ENCODE measurements around the gene ZBTB25. TPM values are rescaled to one million over a fixed set of nuclear protein-coding genes. Genes with fewer than 3 reads are reported as not detected.
A peak's percentile ranks its signal among the peaks of the same experiment; 100 is the strongest.

Gene ZBTB25
- total and polyA plus RNA-seq, 8 donors, result 2.3 to 10.1 (median 3.6) TPM

- 69 to 82% (median 73%) methylated on average over 3 of the region's 3 CpGs for WGBS, 5 donors
- no peaks in the 10 kb centered on the region for H3K27me3 ChIP-seq
- DNase-seq, result no peak
- TF ChIP-seq POLR2AphosphoS5 (IDR thresholded peaks at IDR 0.05), result no peak
- TF ChIP-seq EP300 (IDR thresholded peaks at IDR 0.05), result no peak
- TF ChIP-seq, protein P1, sequence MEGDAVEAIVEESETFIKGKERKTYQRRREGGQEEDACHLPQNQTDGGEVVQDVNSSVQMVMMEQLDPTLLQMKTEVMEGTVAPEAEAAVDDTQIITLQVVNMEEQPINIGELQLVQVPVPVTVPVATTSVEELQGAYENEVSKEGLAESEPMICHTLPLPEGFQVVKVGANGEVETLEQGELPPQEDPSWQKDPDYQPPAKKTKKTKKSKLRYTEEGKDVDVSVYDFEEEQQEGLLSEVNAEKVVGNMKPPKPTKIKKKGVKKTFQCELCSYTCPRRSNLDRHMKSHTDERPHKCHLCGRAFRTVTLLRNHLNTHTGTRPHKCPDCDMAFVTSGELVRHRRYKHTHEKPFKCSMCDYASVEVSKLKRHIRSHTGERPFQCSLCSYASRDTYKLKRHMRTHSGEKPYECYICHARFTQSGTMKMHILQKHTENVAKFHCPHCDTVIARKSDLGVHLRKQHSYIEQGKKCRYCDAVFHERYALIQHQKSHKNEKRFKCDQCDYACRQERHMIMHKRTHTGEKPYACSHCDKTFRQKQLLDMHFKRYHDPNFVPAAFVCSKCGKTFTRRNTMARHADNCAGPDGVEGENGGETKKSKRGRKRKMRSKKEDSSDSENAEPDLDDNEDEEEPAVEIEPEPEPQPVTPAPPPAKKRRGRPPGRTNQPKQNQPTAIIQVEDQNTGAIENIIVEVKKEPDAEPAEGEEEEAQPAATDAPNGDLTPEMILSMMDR (IDR thresholded peaks at IDR 0.05), result no peak
- no peak for TF ChIP-seq POLR2A (IDR thresholded peaks at IDR 0.05)
- H3K4me1 ChIP-seq, result no peaks in the 10 kb centered on the region
- intact Hi-C loops (cut with DNase I; ENCODE audit: low total_unique reads), result no loop called here
- H3K4me3 ChIP-seq, result no peak overlapping the region
- H3K27ac ChIP-seq, result no peak overlapping the region
- H3K36me3 ChIP-seq, result peaks cover 49 to 100% (median 90%) of the 10 kb centered on the region in 4 donors
- H3K9me3 ChIP-seq, result no peaks in the 10 kb centered on the region
Measured at GRCh38 chr14:64416348-64416932, 87.2 kb downstream of the ZBTB25 start.

DNA sequence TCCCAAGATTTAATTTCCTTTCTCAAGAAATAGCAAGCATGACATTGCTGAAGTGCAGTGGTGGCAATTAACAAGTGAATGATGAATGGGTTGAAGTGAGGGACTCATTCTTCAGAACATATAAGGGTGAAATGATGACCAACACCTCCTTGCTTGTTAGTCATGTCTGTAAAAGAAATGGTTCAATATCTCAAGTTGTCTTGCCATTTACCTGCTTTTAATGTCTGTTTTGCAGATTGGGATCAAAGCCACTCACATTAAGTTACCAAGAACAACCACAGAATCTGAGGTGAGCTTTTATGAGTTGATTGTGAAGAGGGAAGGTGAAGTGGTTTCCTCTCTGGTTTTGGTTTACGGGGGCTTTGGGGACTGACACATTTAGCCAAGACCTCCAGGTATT, 91.4 kb downstream of the ZBTB25 start:
- TF ChIP-seq POLR2A (IDR thresholded peaks at IDR 0.05), result no peak
- TF ChIP-seq EP300 (IDR thresholded peaks at IDR 0.05), result no peak
- TF ChIP-seq POLR2AphosphoS5 (IDR thresholded peaks at IDR 0.05), result no peak
- TF ChIP-seq, protein P1 (IDR thresholded peaks at IDR 0.05), result no peak
- Histone ChIP-seq H3K9me3 (no peaks in the 10 kb centered on the region), H3K27ac (no peak overlapping the region), H3K36me3 (peaks cover 21 to 68% (median 56%) of the 10 kb centered on the region in 4 donors), H3K27me3 (no peaks in the 10 kb centered on the region), H3K4me3 (no peak overlapping the region), H3K4me1 (no peaks in the 10 kb centered on the region)
- no peak for DNase-seq
- WGBS, 5 donors, result 82 to 95% (median 92%) methylated on average over 1 of the region's 1 CpG
- intact Hi-C loops (cut with DNase I; ENCODE audit: low total_unique reads), result no loop called here

DNA sequence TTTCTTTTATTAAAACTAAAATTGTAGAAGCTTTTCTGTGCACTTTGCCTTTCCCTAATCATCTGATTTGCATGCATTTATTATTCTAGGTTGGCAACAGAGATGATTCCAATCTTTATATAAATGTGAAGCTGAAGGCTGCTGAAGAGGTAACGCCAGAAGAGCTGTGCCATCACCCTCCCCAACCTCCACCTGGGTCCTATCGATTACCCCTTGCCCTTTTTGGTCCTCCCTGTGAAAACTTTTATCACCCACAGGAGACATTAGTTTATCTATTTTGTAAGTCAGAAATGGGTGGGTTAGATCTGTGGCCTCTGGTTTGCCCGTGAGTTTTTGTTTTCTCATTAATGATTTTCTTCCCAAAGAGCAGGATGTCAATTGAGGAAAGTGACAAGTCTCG, 92.6 kb downstream of the ZBTB25 start:
- no peaks in the 10 kb centered on the region for H3K4me1 ChIP-seq
- H3K36me3 ChIP-seq, result peaks cover 16 to 56% (median 45%) of the 10 kb centered on the region in 4 donors
- 91 to 97% (median 95%) methylated on average over 4 of the region's 4 CpGs for WGBS, 5 donors

GRCh38 chr14:64410084-64410774, 93.4 kb downstream of the ZBTB25 start:
- Histone ChIP-seq H3K36me3 (peaks cover 10 to 53% (median 39%) of the 10 kb centered on the region in 4 donors), H3K27me3 (no peaks in the 10 kb centered on the region), H3K27ac (no peak overlapping the region), H3K9me3 (no peaks in the 10 kb centered on the region), H3K4me3 (no peak overlapping the region), H3K4me1 (no peaks in the 10 kb centered on the region)
- WGBS, 5 donors, result 53 to 66% (median 59%) methylated on average over 5 of the region's 5 CpGs
- peak in 1 of 2 donors; percentile 11 for DNase-seq
- TF ChIP-seq, protein P1 (IDR thresholded peaks at IDR 0.05), result no peak
- TF ChIP-seq POLR2A (IDR thresholded peaks at IDR 0.05) (no peak), EP300 (IDR thresholded peaks at IDR 0.05) (no peak), POLR2AphosphoS5 (IDR thresholded peaks at IDR 0.05) (no peak)
- intact Hi-C loops (cut with DNase I; ENCODE audit: low total_unique reads), result no loop called here

More for the DNA sequence above, 92.6 kb downstream of the ZBTB25 start:
- intact Hi-C loops (cut with DNase I; ENCODE audit: low total_unique reads), result no loop called here
- Histone ChIP-seq H3K27me3 (no peaks in the 10 kb centered on the region), H3K4me3 (no peak overlapping the region), H3K9me3 (no peaks in the 10 kb centered on the region), H3K27ac (no peak overlapping the region)
- DNase-seq, result no peak
- TF ChIP-seq POLR2AphosphoS5 (IDR thresholded peaks at IDR 0.05) (no peak), POLR2A (IDR thresholded peaks at IDR 0.05) (no peak), EP300 (IDR thresholded peaks at IDR 0.05) (no peak)
- TF ChIP-seq, protein P1 (IDR thresholded peaks at IDR 0.05), result no peak
